Fibroblast of skin of back (primary cell): Measurements from ENCODE around the gene ARHGEF28.

ENCODE experiments used
- DNase-seq: peaks from one replicate; pipeline ENCODE4 v3.0.0-alpha.2; 2013

Gene ARHGEF28

GRCh38 chr5:73654819-73655318 is 28.9 kb downstream of the ARHGEF28 start:
- no peak for DNase-seq

DNA sequence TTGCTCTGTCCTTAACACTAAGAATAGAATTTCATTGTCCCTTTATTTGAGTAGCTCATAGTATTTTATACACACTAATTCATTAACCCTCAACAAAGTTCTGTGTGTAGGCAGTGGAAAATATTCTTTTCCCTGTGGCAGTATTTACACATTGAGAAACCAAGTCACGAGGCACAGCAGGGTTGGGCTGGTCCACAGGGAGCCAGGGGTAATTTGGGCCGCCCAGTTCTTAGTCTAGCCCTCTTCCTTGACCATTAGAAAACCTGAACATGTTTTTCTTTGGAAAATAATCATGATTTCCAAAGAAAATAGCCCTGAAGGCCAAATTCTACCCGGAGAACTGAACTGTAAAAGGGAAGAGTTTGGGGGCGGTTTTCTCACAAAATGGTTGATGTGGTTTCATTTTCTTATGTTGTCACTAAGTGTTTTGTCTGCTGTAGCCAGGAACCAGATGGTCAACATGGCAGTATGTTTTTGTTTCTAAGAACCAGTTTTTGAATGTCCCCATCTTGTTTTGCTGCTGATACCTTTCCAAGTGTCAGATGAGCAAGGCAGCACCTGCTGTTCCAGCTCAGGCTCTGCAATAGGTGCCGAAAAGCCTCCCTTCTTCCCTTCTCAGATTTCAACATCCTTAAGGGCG is 29.6 kb downstream of the ARHGEF28 start:
- DNase-seq: no peak

DNA sequence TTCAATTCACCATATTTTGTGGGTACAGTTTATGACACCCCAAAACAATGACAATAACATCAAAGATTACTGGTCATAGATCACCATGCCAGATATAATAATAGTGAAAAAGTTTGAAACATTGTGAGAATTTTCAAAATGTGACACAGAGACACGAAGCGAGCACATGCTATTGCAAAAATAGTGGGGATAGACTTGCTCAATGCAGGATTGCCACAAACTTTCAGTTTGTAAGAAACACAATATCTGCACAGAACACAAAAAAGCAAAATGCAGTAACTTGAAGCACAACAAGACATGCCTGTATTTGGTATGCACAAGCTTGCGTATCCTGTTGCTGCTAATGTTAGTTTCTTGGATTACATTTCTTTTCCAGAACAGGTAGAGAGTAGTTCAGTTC is 35.8 kb downstream of the ARHGEF28 start:
- no peak for DNase-seq

GRCh38 chr5:73663161-73663859 is 37.3 kb downstream of the ARHGEF28 start:
- no peak for DNase-seq

GRCh38 chr5:73663860-73664240 is 37.9 kb downstream of the ARHGEF28 start:
- no peak for DNase-seq

- DNase-seq: no peak
These were observed 38.8 kb downstream of the ARHGEF28 start for GRCh38 chr5:73664796-73665195.

- no peak for DNase-seq
These were observed 40.9 kb downstream of the ARHGEF28 start for GRCh38 chr5:73666891-73667290.

GRCh38 chr5:73668017-73668416 is 42.0 kb downstream of the ARHGEF28 start:
- no peak for DNase-seq

DNA sequence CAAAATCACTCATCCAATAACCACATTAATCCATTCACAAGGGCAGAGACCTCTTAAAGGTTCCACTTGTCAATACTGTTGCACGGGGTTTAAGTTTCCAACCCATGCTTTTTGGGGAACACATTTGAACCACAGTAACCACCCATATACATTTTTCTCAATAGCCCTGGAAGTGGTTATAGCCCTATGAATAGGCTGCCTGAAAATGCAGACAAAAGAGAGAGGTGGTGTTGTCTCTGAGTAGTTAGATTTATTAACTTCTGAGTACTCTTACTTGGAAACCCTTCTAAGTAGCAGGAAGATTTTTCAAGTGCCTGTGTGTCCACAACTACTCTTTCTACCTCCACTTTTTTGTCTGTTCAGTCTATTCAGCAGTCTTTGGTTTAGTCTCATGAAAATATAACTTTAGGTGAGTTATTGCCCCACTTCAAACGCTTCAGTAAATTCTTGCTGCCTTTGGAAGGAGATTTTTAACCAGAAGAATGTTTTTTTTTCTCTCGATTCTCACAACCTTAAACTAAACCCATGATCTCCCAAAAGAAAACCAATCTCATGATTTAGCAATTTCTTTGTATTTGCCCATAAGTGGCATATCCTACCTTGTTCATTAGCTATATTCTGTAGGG is 42.6 kb downstream of the ARHGEF28 start:
- no peak for DNase-seq

- no peak for DNase-seq
These were observed 44.7 kb downstream of the ARHGEF28 start for GRCh38 chr5:73670731-73671130.

DNA sequence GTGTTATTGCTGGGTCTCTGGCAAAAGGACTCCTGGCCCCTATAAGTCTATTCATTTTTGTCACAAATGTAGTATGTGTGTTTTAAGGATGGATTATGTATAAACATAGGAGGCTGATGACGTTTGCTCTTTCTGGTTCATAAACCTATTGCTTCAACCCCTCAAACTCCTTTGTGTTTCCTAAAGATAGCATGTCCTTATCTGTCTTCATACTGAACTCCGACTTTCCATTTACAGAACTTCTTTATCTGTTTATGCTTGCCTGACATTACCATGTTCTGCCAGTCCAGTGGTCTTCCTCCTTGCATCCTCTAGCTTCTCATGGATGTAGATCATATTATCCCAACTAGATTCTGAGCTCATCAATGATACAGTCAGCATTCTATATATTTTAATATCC is 46.1 kb downstream of the ARHGEF28 start:
- no peak for DNase-seq

- DNase-seq: peak; percentile 72
These were observed 47.2 kb downstream of the ARHGEF28 start for GRCh38 chr5:73673161-73673591.

DNA sequence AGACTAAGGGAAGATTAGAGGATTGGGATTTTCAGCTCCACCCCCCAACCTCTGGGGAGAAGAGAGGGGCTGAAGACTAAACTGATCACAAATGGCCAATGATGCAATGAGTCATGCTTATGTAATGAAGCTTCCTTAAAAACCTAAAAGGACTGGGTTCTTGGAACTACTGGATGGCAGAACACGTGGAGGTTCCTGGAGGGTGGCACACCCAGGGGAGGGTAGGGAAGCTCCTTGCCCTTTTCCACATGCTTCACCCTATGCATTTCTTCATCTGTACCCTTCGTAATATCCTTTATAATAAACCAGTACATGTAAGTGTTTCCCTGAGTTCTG is 48.6 kb downstream of the ARHGEF28 start:
- no peak for DNase-seq

DNA sequence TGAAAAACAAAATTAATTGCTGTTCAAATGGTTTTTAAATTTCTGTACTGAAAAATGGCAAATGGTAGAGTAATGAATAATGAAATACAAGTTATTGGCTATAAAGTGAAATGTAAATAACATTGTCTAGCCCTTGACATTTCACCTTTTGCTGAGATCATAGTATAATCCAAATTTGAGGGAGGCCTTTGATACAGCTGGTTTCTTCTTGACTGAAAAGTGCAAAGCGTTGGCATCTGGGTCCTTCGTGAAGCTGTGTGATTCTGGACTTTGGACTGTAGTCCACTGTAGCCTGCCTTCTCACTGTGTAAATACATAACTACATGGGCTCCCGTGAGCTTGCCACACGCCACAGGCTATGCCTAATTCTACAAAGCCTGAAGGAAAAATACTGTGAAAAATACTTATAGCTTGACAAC is 52.3 kb downstream of the ARHGEF28 start:
- no peak for DNase-seq

- no peak for DNase-seq
These were observed 52.8 kb downstream of the ARHGEF28 start for GRCh38 chr5:73678807-73679206.

DNA sequence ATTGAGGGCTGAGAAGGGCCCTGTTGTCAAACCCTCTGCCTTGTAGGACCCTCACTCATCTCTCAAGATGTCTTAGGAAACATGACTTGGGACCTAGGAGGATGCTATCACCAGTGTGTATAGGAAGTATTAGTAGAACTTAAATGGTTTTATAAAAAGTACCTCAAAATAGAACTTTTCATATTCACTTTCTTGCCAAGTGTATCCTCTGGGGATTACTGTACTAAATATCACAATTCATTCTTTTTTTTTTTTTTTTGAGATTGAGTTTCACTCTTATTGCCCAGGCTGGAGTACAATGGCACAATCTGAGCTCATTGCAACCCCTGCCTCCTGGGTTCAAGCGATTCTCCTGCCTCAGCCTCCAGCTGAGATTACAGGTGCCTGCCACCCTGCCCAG is 56.2 kb downstream of the ARHGEF28 start:
- peak; percentile 18 for DNase-seq

DNA sequence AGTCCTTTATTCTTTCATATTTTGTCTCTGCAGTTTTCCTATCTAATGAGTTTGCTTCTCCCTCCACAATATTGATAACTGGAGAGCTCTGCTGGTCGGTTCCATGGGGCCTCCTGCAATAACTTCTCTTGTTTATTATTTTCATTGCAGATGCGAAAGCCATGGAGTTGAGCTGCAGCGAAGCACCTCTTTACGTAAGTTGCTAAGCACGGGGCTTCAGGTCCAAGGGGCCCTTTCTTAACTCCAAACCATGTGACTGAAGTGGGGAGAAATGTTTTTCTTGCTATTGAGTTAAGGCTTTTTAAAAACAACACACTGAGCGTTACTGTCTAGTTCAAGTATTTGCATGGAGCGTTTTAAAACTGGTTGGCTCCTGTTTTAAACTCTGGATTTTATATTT is 58.7 kb downstream of the ARHGEF28 start:
- DNase-seq: no peak

DNA sequence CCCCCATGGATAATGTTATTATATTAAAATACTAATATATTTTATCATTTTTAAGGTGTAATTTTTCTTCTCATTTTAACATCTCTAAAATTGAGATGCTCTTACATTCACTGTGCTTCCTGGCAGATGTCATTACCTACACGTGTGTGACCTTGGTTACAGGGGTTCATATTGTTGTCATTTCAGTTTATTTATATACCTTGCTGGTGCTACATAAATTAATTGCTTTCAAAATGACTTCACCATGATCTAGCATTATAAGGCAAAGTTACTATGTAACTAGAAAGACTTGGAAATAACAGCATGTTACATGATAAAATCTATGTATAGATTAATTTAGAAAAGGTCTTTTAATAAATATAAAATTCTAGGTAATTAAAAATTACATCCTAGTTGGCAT is 60.9 kb downstream of the ARHGEF28 start:
- no peak for DNase-seq

DNA sequence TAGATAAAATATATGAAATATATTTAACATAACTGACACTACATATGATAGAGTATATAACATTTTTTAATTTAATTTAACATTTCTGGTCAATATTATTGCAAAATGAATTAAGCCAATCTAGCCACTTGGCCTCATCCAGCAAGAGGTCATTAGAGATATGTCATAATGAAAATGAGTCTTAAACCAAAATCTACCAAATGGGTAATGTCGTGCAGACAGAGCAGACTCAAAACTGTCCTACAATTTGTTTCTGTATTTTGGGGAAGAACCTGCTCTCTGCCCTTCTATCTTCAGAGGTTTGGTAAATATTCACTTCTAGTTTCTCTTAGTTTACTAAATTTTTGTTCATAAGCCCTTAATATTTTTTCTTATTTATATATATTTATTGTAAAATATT is 61.4 kb downstream of the ARHGEF28 start:
- no peak for DNase-seq

GRCh38 chr5:73690015-73690414 is 64.0 kb downstream of the ARHGEF28 start:
- DNase-seq: no peak

- DNase-seq: peak; percentile 33
These were observed 65.5 kb downstream of the ARHGEF28 start for GRCh38 chr5:73691302-73692080.

DNA sequence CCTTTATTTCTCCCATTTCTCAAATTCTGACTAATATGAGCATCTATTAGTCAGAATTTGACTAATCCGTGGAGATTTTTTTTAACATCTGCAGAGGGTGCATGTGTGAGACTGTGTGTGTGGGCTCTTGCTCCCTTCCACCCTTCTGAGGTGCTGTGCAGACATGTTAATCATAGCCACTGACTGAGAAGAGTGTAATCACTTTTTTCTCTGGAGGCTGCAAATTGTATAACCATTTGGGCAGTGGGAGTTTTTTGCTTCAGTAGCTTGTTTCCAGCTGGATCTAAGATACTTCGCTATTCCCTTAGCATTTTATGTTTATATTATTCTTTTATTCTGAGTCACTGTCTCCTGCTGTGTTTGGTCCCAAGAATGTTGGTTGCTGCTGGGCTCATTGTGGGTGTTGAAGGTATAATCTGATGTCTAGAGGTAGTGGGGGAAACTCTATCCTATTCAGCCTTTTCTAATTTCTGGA is 66.2 kb downstream of the ARHGEF28 start:
- DNase-seq: peak; percentile 93

- no peak for DNase-seq
These were observed 67.0 kb downstream of the ARHGEF28 start for GRCh38 chr5:73692981-73693380.
